SK-N-MC (cell line): ENCODE data around the gene PLD1.

Source experiments
- EZH2 ChIP-seq: fragments of 200-600 bp; sonication (generic); IDR thresholded peaks from one replicate; pipeline ENCODE4 v1.6.1; 2017; ENCODE audit warnings: antibody characterized with exemption
- FOXP2 ChIP-seq: optimal IDR thresholded peaks from 2 replicates; pipeline ENCODE3; 2011; ENCODE audit warnings: mild to moderate bottlenecking, moderate library complexity; ENCODE audit not compliant: insufficient read depth; ENCODE audit errors: extremely low read length, control extremely low read depth
- POLR2AphosphoS5 ChIP-seq: IDR thresholded peaks from 2 replicates; pipeline ENCODE4 v1.6.1; 2012; ENCODE audit warnings: mild to moderate bottlenecking, low read depth, low read length, borderline replicate concordance

DNA sequence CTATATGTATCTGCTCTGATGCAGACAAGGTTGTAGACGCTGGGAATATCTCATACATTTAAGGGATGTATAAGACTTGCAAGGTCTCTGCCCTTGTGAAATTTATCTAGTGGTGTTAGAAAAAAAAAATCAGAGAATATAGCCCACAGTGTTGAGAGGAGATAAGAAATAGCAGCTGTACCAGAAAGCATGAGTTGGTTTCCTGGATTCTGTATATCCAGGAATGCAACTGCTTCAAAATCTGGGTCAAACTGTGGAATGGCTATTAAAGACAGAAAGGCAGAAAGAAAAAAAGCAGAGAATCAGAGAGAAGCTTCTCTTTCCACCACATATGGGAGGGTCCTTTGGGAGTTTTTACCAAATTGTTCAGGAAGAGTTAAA is 31.3 kb upstream of the PLD1 start:
- TF ChIP-seq POLR2AphosphoS5 (no peak), EZH2 (no peak), FOXP2 (no peak)
